Activated naive CD4-positive, alpha-beta T cell treated with Interleukin-2 at 50 U/mL for 16 hours (primary cell): ENCODE measurements around the gene GALNT18.

Source experiments
- DNase-seq: peaks from one replicate; pipeline ENCODE4 v3.0.0-alpha.2; 2020

Gene GALNT18

DNA sequence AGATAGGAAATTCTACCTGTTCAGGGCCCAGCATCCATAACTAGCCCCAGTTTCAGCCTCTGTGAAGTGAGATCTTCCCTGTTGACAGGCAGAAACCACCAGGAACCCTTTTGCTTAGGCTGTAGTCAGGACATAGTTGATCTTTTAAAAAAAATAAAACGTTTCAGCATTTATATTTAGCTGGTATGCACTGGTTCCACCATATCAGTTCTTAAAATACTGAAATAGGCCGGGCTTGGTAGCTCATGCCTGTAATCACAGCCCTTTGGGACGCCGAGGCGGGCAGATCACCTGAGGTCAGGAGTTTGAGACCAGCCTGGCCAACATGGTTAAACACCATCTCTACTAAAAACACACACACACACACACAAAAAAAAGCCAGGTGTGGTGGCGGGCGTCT is 35.3 kb downstream of the GALNT18 start:
- DNase-seq: no peak

DNA sequence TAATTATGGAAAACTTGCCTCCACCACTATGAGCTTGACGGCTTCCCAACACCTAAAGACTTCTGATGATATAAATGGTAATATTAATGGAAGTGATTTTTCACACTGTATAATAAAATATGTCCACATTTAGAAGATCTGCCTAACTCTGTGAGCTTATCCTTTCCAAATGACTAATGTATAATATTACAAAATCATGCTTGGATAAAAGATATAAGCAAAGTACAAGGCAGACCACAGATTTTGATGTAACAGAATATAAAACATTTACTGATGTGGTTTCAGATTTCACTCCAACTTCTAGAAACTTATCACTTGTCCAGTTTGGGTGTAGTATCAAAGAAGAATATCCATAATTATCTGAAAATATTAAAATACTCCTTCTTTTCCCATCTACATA is 36.9 kb downstream of the GALNT18 start:
- DNase-seq: no peak

DNA sequence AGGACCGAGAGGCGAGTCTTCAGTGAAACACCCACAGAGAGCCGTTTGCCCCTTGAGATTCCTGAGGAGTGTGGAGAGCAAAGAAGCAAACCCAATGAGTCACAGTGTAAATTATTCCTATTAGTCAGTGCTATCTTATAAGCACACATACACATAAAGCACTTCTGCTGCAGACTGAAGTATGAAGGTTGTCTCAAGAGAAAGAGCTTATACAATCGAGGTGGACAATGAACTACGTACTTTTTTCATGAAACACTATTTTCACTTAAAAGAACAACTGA is 37.3 kb downstream of the GALNT18 start:
- DNase-seq: no peak

DNA sequence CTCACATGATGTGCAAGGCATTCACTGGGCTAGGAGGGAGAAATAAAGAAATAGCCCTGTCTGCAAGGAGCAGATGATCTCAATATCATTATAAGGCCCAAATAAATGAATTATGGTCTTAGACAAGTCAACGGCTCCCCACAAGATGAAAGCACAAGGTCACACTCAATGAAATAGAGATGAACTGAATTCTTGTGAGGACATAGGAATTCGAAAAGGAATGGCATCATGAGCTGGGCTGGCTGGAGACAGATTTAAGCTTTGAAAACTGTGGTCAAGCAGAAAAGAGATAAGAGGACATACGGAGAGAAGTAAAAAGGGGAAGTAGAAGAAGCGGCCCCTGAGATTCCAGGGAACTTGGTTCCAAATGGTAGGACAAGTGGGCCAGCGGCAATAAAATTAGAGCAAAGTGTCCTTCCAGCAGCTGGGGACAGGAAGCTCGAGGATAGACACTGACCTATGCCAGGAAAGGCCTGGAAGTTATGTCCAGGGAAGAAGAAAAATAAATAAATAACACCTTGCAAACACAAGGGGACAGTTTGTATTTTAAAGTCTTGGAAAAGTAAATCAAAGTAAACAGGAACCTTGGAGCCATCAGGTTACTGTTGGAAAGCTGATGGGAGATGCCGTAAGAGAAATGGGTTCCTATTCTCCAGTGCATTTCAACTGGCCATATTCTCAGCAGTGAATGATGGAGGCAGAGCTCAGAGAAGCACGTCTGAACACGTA is 37.8 kb downstream of the GALNT18 start:
- no peak for DNase-seq

DNA sequence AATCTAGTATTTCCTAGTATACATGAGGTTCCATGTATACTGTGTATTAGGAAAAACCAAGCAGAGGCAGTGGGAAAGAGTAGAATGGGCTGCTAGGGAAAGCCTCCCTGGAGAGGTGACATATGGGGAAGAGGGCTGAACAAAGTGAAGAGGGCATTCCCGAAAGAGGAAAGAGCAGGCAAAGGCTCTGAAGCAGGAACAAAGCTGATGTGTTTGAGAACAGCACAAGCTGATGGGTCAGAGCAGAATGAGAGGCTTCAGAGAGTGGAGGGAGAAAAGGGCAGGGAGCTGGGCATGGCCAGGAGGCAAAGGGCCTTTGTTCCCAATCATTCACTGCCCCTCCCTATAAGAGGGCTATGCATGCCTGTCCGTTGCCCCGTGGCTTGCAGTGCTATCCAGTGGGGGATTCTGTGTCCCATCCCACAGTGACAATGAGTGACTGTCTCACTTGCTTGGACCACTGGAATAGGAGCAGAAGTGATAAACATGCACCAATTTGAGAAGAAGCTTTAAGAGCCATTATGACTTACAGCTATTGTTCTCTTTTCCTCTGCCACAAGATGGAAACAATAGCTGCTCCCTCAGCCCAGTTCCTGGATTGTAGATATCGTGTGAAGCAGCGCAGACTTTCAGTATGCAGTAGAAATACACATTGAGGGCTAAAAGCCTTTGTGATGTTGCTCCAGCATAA is 39.6 kb downstream of the GALNT18 start:
- DNase-seq: no peak

DNA sequence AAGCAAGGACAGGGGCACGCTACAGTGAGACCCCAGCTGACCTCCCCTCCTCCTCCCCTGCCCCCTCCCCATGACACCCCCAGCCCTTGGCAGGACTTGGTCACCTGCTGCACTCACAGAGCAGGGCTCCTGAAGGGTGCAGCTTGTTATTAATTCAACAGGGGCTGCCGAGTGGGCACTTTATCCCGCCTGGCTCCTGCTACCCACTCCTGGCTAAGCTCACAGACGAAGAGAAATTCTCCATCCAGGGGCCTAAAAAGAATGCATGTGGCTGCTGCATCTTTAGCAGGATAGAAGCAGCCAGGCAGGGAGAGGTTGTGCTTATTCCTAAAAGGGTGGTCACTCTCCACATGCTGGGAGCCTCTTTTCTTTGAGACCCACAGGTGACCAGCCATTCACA is 40.3 kb downstream of the GALNT18 start:
- DNase-seq: no peak

DNA sequence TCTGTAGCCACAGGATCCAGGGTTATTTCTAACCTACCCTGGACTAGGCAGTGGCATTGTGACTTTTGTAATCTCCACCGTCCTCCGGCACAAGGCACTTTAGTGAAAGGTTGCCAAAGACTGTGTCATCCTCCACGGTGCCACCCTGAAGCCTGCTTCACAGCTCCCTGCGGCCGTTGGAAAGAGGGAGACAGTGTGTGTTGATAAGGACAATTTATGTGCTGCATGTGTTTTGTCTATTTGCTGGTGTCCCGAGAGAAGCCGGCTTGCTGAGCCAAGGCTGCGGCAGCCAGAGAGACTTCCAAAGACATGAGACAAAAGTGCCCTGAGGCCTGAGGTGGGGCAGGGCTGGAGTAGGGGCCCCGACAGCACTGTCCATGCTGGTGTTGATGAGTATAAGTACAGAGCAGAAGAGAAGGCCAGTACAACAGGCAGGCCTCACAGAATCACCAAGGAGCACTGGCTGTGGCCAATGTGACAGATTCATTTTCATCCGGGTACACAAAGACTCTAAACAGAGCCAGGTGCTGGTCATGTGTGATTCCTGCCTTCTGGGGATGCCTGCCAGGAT is 40.9 kb downstream of the GALNT18 start:
- no peak for DNase-seq

DNA sequence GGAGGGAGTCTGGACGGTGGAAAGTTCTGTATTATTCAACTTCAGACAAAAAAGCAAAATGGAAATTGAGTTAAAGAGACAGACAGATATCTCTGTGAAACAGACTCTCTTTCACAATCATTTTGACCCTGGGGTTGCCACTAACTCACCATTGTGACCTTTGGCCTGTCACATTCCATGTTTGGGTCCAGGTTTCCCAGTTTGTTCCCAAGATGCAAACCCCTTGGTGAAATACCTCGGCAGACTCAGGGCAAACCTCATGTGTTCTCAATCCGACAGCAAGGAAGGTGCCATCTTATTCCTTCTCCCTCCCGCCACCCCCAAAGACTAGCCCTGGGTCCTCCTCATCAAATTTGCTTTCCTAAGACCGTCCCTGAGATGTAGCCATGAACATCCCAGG is 41.8 kb downstream of the GALNT18 start:
- DNase-seq: no peak

DNA sequence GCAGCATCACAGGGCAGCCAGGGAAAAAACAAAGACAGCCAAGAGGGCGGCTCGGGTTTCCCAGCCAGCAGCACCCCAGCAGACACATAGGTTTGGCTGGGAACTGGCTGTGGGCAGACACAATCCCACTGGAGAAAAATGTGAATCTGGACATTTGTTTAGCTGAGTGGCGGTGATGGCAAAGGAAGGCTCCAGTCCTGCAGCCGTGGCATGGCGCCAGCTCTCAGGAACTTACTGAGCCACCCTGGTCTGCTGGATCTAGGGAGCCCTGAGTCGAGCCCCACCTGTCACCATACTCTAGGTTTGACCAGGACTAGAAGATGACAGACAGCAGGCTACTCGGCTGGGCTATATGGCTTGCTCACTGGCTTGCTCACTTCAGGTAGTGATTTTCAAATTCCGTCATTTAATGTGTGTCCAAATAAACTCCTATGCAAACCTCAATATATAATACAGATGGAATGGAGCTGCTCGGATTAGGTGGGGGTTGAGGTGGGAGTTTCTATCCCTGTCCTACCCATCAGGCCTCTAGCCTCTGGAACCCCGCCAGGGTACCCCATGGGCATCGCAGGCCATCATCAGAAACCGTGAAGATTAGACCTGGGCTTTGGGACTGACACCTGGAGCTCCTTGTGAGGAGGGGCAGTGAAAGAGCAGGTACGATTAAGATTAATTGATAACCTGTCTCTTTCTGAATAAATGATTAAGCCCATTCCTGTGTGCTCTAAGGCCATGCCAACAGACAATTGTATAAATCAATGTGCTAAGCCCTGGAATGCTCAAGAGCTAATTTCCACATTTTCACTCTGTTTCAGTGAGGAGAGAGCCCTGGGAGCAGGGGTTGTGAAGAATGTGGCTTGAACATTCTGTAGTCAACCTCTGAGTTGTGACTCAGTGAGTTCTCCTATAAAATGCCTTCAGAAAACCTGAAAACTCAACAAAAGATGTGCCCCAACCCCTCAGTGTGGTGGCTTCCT is 42.5 kb downstream of the GALNT18 start:
- no peak for DNase-seq

DNA sequence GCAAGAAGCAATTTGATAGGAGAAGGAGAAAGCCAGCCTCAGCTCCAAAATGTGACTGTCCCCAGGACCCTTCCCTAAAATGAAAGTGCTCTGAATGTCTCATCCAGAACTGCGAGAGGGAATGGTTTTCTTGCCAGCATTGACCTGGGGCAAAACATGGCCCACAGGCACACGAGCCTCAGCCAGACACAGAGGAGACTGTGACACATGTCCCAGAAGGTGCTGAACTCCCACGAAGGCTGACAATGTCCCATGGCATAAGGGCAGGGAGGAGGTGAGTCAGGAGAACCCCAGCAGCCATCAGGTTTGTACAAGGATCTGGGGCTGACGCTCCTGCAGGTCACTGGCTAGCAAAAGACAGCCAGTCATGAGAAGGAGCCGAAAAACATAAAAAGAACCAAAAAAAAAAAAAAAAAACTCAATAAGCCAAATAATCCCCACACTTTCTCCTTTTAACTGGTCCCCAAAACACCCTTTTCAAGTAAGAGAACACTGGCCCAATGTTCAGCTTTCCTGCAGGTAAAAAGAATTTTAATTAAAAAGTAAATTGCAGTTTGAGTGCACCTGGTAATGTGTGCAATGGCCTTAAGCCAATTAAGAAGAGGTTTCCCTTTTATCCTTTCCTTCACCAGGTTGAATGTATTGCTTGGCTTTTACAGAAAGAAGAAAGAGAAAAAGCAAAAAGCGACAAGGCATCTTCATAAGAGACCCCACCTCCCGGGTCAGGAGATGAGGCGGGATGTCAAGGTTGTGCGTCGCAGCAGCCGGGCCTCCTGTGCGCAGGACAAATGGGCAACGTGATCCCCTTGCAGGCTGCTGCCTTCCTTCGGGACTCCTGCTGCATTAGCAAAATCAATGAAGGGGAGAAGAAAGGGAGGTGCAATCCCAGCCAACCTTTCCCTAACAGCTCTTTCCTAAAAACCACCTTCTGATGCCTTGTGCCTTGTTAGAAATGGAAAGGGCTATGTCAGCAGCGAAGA is 43.6 kb downstream of the GALNT18 start:
- no peak for DNase-seq

DNA sequence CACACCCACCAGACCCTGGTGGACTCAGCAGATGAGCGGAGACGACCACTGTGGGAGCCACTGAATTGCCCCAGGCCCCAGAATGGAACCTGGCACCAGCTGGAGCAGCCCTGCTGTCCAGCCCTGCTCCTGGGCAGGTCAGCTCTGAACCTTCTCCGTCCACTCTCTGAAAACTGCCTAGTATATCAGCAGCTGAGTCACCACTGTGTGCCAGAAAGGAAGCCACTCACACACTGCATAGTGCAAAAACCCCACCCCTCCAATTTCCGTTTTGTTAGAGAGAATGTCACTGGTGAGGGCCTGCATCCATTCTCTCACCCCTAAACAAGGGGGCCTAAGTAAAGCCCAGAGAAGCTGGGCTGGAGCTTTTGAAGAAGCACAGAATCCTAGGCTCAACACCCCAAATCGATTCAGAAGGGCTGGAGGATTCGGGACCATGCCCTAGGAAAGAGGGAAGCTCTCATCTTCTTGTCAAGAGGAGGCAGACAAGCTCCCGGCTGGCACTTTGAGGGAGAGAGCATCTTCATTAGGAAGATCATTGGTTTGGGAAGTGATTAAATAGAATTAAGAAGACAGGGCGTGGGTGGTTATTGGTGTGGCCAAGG is 44.5 kb downstream of the GALNT18 start:
- no peak for DNase-seq

DNA sequence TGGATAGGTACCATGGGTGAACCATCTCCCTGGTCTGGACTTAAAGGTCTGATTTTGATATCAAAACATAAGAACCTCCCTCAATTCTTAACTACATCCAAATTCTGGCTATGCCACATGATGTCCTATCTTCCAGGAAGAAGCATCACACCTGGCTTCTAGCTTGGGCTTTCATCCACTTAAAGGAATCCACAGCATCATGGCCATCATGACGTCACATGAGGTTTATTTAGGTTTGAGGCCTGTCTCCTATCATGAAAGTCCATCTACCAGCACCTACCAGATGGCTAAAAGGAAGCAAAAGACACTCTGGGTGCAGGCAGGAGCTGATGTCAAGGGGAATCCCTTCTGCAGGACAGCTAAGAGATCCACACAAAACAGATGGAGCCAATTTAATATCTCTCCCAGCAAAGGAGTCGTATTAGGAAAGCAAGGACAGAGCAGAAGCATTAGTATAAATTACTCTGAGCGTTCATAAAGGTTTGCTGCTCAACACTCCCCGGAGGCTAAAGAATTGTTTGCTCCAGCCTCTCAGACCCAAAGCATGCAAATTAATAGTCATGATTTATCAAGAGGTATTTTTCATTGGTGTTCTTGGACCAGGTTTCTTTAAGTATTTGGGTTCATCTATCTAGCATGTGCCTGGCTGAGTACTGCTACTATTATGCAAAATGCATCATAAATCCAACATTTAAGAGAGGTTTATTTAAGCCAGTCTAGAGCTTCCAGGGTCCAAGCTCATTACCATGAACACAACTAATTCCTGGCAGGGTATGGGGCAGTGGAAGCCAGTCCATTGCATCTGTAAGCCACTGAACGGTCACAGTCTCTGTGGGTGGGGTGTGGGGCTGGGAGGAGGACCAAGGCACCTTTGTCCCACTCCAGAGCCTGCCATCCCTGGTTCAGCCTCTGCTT is 47.2 kb downstream of the GALNT18 start:
- no peak for DNase-seq

DNA sequence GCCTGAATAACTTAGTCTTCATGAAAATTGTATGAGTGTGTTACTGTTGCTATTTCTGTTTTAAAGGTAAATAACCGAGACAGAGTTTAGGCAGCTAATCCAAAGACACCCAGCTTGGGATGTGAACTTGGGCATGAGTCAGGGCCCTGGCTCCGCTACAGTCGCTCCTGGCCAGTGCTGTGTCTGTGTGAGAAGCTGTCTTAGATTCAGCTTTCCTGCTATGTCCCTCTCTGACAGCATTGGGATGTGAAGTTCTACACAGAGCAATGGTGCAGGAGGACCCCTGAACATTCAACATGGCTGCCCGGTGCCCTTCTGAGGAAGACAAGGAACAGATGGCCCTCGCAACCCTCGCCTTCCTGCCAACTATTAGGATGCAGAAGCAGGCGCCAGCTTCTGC is 49.4 kb downstream of the GALNT18 start:
- DNase-seq: no peak

DNA sequence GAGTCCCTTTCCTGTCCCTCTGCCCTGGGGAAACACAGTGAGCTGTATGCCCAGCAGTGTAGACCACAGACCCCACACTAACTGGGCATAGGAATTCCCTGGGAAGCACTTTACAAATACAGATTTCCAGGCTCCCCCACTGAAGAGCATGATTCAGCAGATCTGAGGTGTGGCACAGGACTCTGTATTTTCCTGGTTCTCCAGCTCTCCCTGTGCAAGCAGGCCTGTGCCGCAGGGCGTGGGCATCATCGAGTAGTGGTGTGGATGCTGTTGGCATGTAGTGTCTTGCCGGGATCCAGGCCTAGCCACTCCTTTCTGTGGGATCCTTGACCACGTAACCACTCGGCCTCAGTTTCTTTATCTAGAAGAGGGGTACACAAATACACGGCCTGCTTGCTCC is 49.9 kb downstream of the GALNT18 start:
- no peak for DNase-seq

DNA sequence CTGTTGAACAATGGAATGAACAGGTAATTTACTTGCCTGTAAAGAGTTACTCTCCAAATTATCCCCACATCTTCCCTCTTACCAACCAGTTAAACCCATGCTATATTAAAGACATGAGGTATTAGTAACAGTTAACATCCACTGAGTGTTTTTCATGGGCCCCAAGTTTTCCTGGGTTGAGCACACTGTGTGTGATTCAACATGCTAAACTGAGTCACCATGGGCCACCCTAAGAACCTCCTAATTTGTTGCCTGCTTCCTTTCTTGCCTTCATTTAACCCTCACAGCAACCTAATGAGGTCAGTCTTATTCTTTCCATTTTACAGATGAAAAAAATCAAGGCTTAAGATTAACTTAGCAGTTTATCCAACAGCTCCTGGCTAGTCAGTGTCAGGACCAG is 51.0 kb downstream of the GALNT18 start:
- no peak for DNase-seq

DNA sequence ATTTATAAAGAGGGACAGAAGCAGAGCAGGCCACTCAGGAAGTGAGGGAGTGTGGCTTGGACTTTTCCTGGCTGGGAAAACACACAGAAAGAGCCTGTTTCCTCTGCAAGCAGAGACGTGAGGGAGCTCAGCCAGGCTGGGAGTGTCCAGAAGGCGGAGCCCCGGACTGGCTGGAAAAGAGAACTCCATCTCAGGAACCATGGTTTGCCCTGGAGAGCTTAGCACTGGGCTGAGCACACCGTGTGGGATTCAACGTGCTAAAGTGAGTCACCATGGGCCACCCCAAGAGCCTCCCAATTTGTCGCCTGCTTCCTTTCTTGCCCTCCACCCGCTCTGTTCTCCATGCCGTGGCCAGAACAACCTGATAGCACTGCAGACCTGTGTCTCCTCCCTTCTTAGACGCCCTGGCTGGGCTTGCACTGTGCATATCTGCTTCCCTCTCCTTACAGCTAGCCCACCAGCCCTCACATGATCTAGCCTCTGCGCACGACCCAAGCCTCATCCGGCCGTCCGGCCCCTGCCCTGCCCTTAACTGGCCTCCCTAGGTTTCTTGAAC is 51.8 kb downstream of the GALNT18 start:
- DNase-seq: no peak

DNA sequence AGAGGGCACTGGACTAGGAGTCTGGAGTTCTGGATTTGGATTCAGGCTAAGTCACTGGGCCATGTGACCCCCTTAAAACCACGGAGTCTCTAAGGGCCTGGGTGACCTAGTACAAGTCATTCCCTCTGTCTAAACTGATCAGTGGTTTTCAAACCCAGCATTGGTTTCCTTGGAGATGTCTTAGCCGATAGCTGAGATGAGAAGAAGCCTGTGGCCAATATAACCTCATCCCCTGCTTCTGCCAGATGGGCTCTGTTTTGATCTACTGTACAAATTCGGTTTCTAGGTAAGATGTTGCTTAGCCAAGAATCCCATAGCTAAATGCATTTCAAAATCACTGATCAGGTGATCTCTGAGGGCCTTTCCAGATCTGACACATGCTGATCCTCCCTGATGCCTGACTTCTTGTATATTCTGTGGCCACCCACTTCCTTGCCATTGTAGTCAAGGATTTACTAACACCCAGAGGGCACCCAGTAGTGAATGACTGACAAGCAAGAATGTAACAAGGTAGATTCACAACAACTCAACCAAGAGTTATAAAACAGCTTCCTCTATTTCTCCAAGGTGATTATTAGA is 53.1 kb downstream of the GALNT18 start:
- no peak for DNase-seq

DNA sequence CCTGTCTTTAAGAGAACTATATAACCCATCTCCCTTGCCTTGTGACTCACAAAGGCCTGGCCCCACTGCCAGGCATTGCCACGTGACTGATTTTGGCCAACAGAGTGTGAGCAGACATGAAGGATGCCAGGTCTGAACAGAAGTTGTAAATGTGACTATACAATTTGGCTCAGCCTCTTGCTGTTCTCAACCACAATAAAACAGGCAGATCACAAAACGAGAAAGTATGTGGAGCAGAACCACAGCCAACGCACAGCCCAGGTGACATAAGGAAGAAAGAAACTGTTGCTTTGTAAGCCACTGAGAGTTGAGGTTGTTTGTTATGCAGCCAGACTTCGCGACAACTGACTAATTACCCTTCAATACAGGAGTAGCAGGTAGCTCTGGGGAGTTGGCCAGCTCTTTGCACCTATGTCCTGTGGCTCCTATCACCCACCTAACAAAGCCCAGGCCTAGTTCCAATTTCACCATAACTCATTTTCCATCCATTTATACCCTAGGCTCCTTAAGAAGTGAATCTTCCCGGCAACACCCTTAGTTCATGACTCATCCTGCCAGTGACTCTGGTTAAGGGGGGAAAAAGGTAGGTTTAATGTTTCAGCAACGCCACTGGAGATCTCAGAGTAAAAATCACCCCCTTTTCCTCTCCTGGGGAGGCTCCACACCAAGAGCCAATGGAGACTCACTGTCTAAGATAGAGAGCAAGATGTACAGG is 53.7 kb downstream of the GALNT18 start:
- DNase-seq: no peak

DNA sequence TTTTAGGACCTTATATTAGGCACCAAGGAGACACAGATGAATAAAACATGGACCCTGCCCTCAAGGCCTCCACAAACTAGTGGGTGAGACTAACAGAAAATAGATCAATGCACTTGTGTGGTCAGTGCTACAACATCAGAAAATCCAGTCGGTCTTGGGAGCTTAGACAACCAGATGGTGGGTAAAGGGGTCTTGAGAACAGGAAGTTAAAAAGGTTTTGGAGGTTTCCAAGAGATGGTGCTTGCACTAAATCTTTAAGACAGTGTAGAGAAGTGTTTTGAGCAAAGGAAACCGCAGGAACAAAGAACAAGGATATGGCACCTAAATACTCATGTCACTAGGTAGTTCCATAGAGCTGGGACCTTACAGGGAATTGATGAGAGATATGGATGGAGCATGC is 56.2 kb downstream of the GALNT18 start:
- DNase-seq: no peak
